ENCODE measurements around the gene SH3BP5L. TPM values are rescaled to one million over a fixed set of nuclear protein-coding genes. Genes with fewer than 3 reads are reported as not detected.

Gene SH3BP5L
- total and polyA plus RNA-seq, 2 of the 4 experiments (the other 2 are of a cell fraction) = 23.3 to 35.9 TPM

- no peaks in the 10 kb centered on the region for H3K4me1 ChIP-seq (ENCODE audit: control insufficient read depth, insufficient read depth, low read length)
- intact Hi-C loops (cut with micrococcal nuclease) (no loop called here), dilution Hi-C loops (cut with HindIII; ENCODE audit: low sequenced_read_pairs, unreplicated experiment) (no loop called here), in situ Hi-C loops (cut with MboI; ENCODE audit: low sequenced_read_pairs) (no loop called here)
- DNase-seq = no peak
- H3K4me3 ChIP-seq (ENCODE audit: insufficient read depth, low read depth, low read length) = no peak overlapping the region
- H3K9me3 ChIP-seq (ENCODE audit: control insufficient read depth, insufficient read depth, low read length) = no peaks in the 10 kb centered on the region; the same call in 1 of the 2 replicates
- H3K27ac ChIP-seq (ENCODE audit: insufficient read depth, low read length) = no peak overlapping the region
- H3K4ac ChIP-seq (ENCODE audit: low read depth, low read length) = no peak overlapping the region
- no peak overlapping the region for H2AFZ ChIP-seq (replicated peaks; ENCODE audit: low read length, poor library complexity)
- H3K79me1 ChIP-seq (ENCODE audit: low read depth in 1 of 2, low read length in 2 of 2) = no peaks in the 10 kb centered on the region
- no CpG with 5 or more reads among the region's 3 CpGs for WGBS, 2 experiments (ENCODE audit: extremely low coverage in 2 of 2, insufficient read length in 1 of 2)
- no peak overlapping the region for H4K8ac ChIP-seq (ENCODE audit: low read depth in 2 of 2, low read length in 2 of 2)
- H3K4me2 ChIP-seq (ENCODE audit: low read depth, low read length) = no peak overlapping the region
- H2BK5ac ChIP-seq (ENCODE audit: low read depth, low read length, poor library complexity, severe bottlenecking) = no peak overlapping the region
- no peak overlapping the region for H3K56ac ChIP-seq (ENCODE audit: extremely low read depth, insufficient read depth, low read length)
- no peak overlapping the region for H3K14ac ChIP-seq (replicated peaks; ENCODE audit: low read depth, low read length)
- H2BK20ac ChIP-seq (ENCODE audit: low read depth, low read length) = no peak overlapping the region
- no peaks in the 10 kb centered on the region for H4K20me1 ChIP-seq (ENCODE audit: insufficient read depth, low read length)
- no peak overlapping the region for H2BK15ac ChIP-seq (ENCODE audit: low read depth, low read length)
- H3K9ac ChIP-seq (ENCODE audit: low read depth, low read length) = no peak overlapping the region
- no TSS peak for BruUV-seq (replicated peaks)
- no peaks in the 10 kb centered on the region; the same call in 1 of the 2 replicates for H3K27me3 ChIP-seq (ENCODE audit: control insufficient read depth, insufficient read depth, low read length)
- H2BK120ac ChIP-seq (ENCODE audit: low read depth, low read length) = no peak overlapping the region
- ChIA-PET CTCF (no interaction called here), POLR2A (ENCODE audit: unreplicated experiment) (no interaction called here)
- H3K23ac ChIP-seq (ENCODE audit: low read depth, low read length) = no peak overlapping the region
- no peak overlapping the region for H2AK9ac ChIP-seq (replicated peaks; ENCODE audit: low read depth, low read length, poor library complexity)
- no peak overlapping the region for H4K5ac ChIP-seq (ENCODE audit: low read depth, low read length)
- no peak overlapping the region for H2AK5ac ChIP-seq (ENCODE audit: low read depth, low read length)
- no peaks in the 10 kb centered on the region for H3K9me1 ChIP-seq (ENCODE audit: insufficient read depth, low read length)
- no peak overlapping the region for H4K91ac ChIP-seq (ENCODE audit: insufficient read depth, low read depth, low read length)
- ATAC-seq (ENCODE audit: low read depth) = no peak
- no peak overlapping the region for H3K18ac ChIP-seq (ENCODE audit: low read depth, low read length)
- no peaks in the 10 kb centered on the region for H3K36me3 ChIP-seq (ENCODE audit: control insufficient read depth, insufficient read depth, low read length)
- no peak for TF ChIP-seq CEBPB (IDR thresholded peaks at IDR 0.05; ENCODE audit: low read depth, low read length)
- TF ChIP-seq POLR2A (IDR thresholded peaks at IDR 0.05; ENCODE audit: low read depth, low read length) = no peak
- no peak for TF ChIP-seq USF2 (IDR thresholded peaks at IDR 0.05; ENCODE audit: low read depth, low read length)
- no peak for TF ChIP-seq RFX5 (IDR thresholded peaks at IDR 0.05; ENCODE audit: low read depth, low read length)
- no peak for TF ChIP-seq SMC3 (IDR thresholded peaks at IDR 0.05; ENCODE audit: low read depth, low read length)
- TF ChIP-seq ELK1 (IDR thresholded peaks at IDR 0.05; ENCODE audit: borderline replicate concordance, low read depth, low read length) = no peak
- TF ChIP-seq RAD21 (IDR thresholded peaks at IDR 0.05; ENCODE audit: low read length) = no peak
- no peak for TF ChIP-seq MAFK (IDR thresholded peaks at IDR 0.05; ENCODE audit: low read depth, low read length)
- TF ChIP-seq NFE2L2 (IDR thresholded peaks at IDR 0.05; ENCODE audit: low read depth, low read length) = no peak
- no peak for TF ChIP-seq CTCF (conservative IDR thresholded peaks at IDR 0.05; ENCODE audit: low read depth, low read length)
- TF ChIP-seq FOS (IDR thresholded peaks at IDR 0.05; ENCODE audit: low read depth, low read length) = no peak
- no peak for TF ChIP-seq CHD1 (IDR thresholded peaks at IDR 0.05; ENCODE audit: low read depth, low read length)
- TF ChIP-seq MXI1 (IDR thresholded peaks at IDR 0.05; ENCODE audit: borderline replicate concordance, low read depth, low read length) = no peak
These were observed 25.3 kb downstream of the SH3BP5L start for GRCh38 chr1:248800459-248800858.

All from IMR-90 (cell line).